SKM-1 (cell line): Measurements from ENCODE around the gene FBXL16.

Experiments
- DNase-seq: peaks from one replicate; lab custom pipeline; 2025; ENCODE audit not compliant: unreplicated experiment; lab: John Stamatoyannopoulos, UW

The FBXL16 gene

DNA sequence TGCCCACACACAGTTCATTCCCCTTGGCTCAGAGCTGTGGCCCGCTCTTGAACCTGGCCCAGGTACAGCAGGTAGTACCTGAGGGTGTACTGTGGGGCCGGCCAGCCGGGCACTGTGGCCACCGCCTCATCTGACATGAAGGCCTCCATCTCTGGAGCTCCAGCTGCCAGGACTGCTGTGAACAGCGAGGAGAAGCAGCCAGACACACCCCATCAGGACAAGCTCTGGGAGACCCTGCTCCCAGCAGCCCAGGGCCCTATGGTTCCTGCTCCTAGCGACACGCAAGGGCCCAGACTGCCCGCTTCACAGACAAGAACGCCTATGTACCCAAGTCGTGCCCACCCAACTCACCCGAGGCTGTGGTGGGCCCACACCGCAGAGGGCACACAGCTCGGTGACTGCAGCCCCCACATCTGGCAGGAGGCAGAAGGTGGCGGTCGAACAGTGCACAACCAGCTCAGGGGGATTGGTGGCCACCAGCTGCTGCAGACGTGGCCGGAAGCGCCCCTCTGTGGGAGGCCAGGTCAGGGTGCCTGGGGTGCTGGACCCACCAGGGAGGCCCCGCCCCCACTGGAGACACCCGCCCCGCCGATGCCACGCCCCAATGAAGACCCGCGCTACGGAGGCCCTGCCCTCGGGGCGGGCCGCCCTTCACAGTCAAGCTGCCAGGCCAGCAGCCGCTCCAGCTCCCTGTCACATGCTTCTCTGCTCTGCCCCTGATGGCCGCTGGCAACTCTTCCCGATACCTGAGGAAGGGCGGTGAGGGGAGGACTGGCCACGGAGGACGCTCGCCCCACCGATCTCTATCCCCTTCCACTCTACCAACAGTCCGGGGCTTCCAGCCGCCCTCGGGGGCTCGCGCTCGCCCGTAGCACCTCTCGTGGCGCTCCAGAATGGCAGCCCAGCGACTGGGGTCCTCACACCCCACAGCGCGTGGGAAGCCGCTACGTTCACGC is 26.5 kb downstream of the FBXL16 start:
- no peak for DNase-seq

DNA sequence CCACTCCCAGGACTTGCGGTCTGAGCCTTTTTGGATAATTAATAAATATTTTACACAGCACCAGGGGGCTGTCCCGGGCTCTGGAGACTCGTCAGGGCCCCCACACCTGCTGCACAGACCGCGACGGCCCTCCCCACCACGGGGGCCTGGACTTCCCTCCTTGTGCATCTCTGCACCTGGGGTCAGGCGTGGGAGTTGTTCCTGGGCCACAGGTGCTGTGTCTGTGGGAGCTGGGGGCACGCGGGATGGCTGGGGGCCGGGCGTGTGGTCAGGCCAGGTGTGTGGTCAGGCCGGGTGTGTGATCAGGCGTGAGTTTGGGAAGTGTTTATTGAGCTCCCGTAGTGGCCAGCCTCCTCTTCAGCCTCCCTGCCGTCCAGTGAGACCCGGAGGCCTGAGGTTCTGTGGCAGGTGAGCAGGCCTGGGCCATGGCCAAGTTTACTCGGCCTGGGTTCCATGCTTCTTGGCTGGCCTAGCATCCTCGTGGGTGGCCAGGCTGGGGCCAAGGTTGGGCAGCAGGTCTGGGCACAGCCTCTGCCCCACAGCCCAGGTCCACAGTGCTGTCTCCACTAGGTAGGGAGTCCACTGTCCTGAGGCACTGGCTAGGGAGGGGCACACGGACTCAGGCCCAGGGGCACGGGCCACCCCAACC is 27.3 kb downstream of the FBXL16 start:
- DNase-seq = no peak

GRCh38 chr16:677316-678190 is 28.0 kb downstream of the FBXL16 start:
- DNase-seq = no peak

DNA sequence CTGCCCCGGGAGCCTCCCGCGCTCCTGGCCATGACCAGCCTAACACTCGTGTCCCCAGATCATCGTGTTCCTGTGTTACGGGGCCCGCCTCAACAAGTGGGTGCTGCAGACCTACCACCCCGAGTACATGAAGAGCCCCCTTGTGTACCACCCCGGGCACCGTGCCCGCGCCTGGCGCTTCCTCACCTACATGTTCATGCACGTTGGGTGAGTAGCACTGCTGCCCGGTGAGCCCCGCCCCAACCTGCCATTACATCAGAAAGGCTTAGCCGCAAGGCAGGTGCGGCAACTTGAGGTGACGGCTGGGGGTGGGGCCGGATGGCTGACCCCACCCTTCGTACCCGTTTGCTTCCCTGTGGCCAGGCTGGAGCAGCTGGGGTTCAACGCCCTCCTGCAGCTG is 28.7 kb downstream of the FBXL16 start:
- DNase-seq = no peak

DNA sequence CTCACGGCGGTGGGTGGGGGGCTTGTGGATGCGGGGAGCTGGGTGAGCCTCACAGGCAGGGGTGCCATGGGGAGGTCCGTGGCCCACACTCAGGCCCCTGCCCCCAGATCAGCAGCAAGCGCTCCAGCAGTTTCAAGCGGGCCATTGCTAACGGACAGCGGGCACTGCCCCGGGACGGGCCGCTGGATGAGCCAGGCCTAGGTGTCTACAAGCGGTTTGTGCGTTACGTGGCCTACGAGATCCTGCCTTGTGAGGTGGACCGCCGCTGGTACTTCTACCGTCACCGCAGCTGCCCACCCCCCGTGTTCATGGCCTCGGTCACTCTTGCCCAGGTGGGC is 29.1 kb downstream of the FBXL16 start:
- DNase-seq = no peak

- DNase-seq = no peak
These were observed 29.6 kb downstream of the FBXL16 start for GRCh38 chr16:675884-676564.

GRCh38 chr16:674968-675883 is 30.4 kb downstream of the FBXL16 start, which contains the start of gene RHBDL1:
Gene RHBDL1 (plus strand): TSS chr16:675671. CDS start chr16:675791, 120 bp downstream.
- no peak for DNase-seq

DNA sequence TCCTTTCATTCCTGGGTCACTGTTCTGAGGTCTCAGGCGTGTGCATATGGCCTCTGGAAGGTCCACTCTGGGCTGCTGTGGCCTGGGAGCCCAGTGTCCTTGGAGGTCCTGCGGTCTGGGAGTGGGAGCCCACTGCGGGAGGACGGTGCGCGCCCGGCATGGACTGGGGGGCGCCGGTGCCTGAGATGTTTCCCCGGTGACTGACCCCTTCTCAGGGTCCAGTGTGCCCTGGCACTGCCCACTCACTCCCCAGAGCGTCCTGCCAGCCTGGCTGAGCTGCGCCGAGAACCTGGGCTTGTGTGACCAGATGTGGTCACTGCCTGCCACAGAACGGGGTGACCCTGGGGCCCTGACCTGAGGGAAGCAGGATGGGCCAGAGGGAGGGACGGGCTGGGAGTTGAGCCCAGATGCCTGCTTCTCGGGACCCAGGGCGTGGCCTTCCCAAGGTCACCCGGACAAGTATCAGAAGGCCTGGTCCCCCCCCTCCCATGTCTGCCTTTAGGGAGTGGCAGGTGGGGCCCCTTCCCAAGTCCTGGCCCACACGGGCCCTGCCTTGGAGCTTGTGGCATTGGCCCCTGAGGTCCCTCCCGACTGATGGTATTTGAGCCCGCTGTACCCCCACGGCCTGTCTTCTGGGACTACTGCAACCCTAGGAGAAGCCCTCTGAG is 31.3 kb downstream of the FBXL16 start:
- no peak for DNase-seq

DNA sequence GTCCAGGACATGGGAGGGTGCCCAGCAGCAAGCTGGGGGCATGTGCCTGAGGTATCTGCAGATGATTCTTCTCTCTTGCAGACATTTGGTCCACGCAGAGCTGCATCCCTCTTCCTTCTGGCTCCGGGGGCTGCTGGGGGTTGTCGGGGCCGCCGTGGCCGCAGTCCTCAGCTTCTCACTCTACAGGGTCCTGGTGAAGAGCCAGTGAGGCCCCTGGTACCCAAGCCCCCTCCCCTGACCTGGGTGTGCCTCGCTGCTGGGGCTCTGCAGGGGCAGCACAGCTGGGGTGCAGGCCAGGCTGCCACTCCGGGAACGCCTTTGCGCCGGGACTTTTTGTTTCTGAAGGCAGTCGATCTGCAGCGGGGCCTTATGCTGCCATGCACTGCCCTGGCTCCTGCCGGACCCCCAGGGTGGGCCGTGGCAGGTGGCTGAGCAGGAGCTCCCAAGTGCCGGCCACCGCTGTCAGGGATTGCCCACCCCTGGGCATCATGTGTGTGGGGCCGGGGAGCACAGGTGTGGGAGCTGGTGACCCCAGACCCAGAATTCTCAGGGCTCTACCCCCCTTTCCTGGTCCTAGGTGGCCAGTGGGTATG is 32.1 kb downstream of the FBXL16 start:
- DNase-seq = no peak

DNA sequence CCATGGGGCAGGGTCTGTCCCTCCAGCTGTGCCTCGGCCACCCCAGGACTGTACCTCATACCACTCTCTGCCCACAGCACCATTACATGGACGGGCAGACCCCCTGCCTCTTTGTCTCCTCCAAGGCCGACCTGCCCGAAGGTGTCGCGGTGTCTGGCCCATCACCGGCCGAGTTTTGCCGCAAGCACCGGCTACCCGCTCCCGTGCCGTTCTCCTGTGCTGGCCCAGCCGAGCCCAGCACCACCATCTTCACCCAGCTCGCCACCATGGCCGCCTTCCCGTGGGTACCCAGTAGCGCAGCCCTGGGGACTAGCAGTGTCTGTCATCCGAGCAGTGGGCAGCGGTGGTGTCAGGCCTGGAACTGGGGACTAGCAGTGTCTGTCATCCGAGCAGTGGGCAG is 32.8 kb downstream of the FBXL16 start:
- no peak for DNase-seq

DNA sequence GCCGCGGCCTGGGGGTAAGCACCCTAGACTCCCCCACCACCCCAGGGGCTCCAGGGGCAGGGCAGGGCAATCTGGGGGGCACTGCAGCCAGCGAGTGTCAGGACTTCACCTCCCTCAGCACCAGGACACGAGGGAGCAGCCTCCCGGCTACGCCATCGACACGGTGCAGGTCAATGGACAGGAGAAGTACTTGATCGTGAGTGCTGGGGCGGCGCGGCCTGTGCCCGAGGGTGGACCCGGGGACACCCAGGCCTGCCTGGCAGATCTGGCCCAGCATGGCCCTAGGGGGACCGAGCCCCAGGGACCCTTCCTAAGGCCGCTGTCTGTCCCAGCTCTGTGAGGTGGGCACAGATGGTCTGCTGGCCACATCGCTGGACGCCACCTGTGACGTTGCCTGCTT is 33.2 kb downstream of the FBXL16 start:
- no peak for DNase-seq

DNA sequence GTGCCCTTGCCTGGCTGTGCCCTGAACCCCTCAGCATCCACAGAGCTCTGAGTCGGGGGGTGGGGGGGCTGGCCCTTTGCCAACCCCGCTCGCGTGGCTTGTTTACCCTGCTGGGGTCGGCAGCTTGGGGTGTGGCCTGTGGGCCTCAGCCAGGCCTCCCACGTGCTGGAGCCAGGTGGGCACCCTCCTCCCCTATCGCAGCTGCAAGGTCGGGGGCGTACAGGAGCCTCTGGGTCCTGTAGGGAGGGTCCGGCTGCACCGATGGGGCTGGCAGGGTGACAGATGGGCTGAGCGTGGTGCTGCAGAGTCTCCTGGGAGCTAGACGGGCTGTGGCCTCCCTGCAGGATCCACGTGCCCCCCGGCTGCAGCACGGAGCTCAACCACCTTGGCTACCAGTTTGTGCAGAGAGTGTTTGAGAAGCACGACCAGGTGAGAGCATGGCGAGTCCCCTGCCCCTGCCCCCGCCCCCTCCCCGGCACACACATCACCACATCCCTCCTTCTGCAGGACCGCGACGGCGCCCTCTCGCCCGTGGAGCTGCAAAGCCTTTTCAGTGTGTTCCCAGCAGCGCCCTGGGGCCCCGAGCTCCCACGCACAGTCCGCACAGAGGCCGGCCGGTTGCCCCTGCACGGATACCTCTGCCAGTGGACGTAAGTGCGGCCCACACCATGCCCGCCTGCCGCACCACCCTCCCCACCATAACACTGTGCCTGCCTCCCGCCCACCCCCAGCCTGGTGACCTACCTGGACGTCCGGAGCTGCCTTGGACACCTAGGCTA is 34.1 kb downstream of the FBXL16 start:
- no peak for DNase-seq

DNA sequence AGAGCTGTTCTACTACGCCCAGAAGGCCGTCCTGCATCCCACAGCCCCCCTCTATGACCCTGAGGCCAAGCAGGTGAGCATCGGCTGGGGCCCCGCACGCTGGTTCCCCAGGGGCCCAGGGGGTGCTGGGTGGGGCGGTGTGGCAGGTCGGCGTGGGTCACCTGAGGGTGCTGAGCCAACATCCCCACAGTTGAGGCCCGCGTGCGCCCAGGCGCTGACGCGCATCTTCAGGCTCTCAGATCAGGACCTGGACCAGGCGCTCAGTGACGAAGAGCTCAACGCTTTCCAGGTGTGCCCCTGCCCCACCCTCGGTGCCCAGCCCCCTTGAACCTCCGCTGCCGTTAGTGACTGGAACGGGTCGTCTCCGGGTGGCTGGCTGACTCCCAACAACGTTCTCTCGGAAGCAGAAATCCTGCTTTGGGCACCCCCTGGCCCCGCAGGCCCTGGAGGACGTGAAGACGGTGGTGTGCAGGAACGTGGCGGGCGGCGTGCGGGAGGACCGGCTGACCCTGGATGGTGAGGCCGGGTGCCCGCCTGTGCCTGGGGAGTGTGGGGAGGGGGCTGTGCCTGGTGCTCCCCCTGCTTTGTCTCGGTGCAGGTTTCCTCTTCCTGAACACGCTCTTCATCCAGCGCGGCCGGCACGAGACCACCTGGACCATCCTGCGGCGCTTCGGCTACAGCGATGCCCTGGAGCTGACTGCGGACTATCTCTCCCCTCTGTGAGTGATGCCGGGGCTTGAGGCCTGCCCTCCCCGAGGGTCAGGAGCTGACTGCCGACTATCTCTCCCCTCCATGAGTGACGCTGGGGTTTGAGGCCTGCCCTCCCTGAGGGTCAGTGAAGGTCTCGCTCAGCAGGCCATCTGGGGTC is 34.9 kb downstream of the FBXL16 start:
- DNase-seq = no peak

- no peak for DNase-seq
These were observed 35.9 kb downstream of the FBXL16 start for GRCh38 chr16:669666-670065.

DNA sequence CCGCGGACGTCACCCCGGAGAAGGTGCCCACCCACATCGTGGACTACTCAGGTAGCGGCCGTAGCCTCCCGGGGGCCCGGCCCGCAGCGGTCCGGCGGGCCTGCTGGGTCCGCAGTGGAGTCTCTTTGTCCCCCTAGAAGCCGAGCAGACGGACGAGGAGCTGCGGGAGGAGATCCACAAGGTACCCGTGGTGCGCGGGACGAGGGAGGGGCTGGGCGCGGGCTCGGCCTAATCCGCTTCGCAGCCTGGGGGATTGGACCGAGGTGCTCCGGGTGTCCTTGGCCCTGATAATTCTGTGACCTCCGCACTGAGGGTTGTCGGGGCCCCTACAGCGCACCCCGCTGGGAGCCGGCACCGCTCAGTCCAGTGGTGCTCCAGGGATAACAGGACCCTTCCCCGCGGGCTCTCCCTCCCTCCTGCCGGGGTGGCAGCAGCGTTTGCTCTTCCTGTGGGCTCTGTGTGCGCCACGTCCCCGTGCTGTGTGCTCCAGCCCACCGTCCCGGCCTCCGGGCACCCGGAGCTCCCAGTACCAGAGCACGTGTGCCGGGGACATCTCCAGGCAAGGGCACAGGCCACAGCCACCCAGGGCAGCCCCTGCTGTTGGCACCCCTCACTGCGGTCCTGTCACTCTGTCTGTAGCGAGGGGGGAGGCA is 37.0 kb downstream of the FBXL16 start:
- no peak for DNase-seq

- peak; percentile 77 for DNase-seq
These were observed 37.7 kb downstream of the FBXL16 start, which contains the start of gene RHOT2 for GRCh38 chr16:667780-668518. Gene RHOT2 (plus strand): TSS chr16:668132. CDS start chr16:668200, 68 bp downstream.
